ENCODE data around the gene PNMA1. TPM values are rescaled to one million over a fixed set of nuclear protein-coding genes. Genes with fewer than 3 reads are reported as not detected.

Gene PNMA1
- total RNA-seq, 1 donor from 2014 or later, result 72.0 TPM

DNA sequence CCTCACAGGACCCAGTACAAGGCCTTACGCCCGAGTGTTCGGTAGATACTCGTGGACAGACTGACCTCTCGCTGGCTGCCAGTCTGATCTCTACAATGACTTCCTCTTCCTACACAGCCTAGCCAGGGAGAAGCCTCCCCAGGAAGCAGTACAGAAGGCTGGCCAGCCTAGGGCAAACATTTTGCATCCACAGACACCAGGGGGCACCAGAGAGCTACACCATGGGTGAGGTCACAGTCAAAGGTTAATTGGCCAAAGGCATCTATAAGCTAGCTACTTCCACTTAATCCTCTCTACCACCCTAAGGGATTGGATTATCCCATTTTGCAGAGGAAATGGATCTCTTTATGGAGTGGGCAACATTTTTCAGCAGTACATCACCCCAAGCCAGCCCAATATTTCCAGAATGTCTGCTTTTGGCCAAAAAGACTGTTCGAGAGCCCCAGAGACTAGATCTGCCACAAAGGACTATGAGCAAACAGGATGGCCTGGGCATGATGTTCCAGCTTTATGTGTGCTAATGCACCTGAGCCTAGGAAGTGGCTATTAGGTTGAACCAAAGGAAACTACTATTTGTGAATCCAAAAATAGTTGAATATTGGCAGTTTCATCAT lies 14.6 kb upstream of the PNMA1 start:
- Mint-ChIP-seq H3K4me1 (ENCODE audit: low read depth) (peaks cover 53% of the 10 kb centered on the region), H3K4me3 (ENCODE audit: unreplicated experiment) (no peak overlapping the region), H3K27me3 (ENCODE audit: low read depth) (no peaks in the 10 kb centered on the region), H3K27ac (ENCODE audit: unreplicated experiment) (peak overlapping the region; percentile 25), H3K9me3 (ENCODE audit: low read depth) (no peaks in the 10 kb centered on the region), H3K36me3 (ENCODE audit: low read depth) (peaks cover 20% of the 10 kb centered on the region)
- no peak for DNase-seq (ENCODE audit: low spot score)
- TF ChIP-seq, protein P1, sequence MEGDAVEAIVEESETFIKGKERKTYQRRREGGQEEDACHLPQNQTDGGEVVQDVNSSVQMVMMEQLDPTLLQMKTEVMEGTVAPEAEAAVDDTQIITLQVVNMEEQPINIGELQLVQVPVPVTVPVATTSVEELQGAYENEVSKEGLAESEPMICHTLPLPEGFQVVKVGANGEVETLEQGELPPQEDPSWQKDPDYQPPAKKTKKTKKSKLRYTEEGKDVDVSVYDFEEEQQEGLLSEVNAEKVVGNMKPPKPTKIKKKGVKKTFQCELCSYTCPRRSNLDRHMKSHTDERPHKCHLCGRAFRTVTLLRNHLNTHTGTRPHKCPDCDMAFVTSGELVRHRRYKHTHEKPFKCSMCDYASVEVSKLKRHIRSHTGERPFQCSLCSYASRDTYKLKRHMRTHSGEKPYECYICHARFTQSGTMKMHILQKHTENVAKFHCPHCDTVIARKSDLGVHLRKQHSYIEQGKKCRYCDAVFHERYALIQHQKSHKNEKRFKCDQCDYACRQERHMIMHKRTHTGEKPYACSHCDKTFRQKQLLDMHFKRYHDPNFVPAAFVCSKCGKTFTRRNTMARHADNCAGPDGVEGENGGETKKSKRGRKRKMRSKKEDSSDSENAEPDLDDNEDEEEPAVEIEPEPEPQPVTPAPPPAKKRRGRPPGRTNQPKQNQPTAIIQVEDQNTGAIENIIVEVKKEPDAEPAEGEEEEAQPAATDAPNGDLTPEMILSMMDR (IDR thresholded peaks at IDR 0.05), result peak; percentile 97

DNA sequence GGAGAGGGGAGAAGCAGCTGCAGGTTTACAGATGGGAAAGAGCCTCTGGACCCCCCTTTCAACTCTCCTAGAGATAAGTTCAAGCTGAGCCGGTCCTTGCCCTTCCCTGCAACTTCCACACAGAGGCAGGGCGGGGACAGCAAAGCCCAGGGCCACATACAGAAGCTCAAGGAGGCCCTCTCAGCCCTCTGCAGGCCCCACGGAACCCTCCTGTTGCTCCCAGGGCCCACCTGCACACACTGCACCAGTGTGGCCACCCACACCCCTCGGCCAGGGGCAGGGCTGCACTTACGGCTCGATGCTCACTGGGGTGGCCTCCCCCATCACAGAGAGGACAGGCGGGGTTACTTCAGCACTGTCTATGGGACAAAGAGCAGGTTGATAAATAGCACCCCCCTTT lies 13.0 kb upstream of the PNMA1 start:
- Mint-ChIP-seq H3K36me3 (ENCODE audit: low read depth) (peaks cover 29% of the 10 kb centered on the region), H3K4me1 (ENCODE audit: low read depth) (peaks cover 60% of the 10 kb centered on the region), H3K27ac (ENCODE audit: unreplicated experiment) (peak overlapping the region; percentile 70)

DNA sequence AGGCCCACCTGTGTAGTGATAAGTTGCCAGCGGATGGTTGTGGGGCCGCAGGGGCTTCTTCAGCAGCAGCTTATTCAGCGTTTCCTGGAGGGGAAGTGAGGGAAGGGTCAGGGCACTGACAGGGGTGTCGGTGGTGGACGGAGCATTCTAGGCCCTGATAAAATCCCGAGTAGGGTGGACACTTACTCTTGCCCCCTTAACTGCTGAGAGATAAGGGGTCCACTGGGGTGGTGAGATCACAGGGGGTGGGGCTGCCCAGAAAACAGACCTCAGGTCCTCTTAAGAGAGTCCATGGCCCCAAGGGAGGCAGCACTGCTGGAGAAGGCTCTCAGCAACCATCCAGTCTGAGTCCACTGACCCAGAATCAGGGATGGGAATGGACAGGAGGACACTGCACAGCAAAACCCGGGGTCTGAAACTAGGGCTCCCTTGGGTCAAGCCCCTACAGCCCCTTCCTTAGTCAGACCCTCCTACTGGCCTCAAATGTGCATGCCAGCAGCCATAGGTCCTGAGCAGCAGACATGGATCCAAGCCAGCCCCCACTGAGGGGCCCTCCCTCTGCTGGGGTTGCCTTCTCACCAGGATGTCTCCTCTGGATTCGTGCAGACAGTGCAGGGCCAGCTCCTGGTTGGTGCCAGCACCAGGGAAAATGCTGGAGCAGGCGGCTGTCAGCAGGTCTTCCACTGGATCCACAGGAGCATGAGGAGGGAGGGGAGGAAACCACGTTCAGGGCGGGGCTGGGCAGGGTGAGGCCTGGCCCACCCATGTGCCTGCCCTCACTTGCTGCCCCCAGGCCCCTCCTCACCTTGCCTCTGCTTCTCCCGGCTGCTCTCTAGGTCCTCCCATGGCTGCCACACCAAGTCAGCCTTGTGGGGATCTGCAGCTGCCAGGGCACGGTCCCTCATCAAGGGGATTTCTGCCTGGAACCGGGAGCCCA lies 12.1 kb upstream of the PNMA1 start:
- peaks cover 60% of the 10 kb centered on the region for H3K4me1 Mint-ChIP-seq (ENCODE audit: low read depth)
- H3K4me3 Mint-ChIP-seq (ENCODE audit: unreplicated experiment), result no peak overlapping the region
- TF ChIP-seq, protein P1 (IDR thresholded peaks at IDR 0.05), result no peak
- peaks cover 29% of the 10 kb centered on the region for H3K36me3 Mint-ChIP-seq (ENCODE audit: low read depth)
- H3K27me3 Mint-ChIP-seq (ENCODE audit: low read depth), result no peaks in the 10 kb centered on the region
- no peaks in the 10 kb centered on the region for H3K9me3 Mint-ChIP-seq (ENCODE audit: low read depth)
- peak overlapping the region; percentile 97 for H3K27ac Mint-ChIP-seq (ENCODE audit: unreplicated experiment)
- DNase-seq (ENCODE audit: low spot score), result no peak

More for the DNA sequence above, 13.0 kb upstream of the PNMA1 start:
- TF ChIP-seq, protein P1 (IDR thresholded peaks at IDR 0.05), result no peak
- Mint-ChIP-seq H3K4me3 (ENCODE audit: unreplicated experiment) (no peak overlapping the region), H3K27me3 (ENCODE audit: low read depth) (no peaks in the 10 kb centered on the region), H3K9me3 (ENCODE audit: low read depth) (no peaks in the 10 kb centered on the region)
- DNase-seq (ENCODE audit: low spot score), result no peak

DNA sequence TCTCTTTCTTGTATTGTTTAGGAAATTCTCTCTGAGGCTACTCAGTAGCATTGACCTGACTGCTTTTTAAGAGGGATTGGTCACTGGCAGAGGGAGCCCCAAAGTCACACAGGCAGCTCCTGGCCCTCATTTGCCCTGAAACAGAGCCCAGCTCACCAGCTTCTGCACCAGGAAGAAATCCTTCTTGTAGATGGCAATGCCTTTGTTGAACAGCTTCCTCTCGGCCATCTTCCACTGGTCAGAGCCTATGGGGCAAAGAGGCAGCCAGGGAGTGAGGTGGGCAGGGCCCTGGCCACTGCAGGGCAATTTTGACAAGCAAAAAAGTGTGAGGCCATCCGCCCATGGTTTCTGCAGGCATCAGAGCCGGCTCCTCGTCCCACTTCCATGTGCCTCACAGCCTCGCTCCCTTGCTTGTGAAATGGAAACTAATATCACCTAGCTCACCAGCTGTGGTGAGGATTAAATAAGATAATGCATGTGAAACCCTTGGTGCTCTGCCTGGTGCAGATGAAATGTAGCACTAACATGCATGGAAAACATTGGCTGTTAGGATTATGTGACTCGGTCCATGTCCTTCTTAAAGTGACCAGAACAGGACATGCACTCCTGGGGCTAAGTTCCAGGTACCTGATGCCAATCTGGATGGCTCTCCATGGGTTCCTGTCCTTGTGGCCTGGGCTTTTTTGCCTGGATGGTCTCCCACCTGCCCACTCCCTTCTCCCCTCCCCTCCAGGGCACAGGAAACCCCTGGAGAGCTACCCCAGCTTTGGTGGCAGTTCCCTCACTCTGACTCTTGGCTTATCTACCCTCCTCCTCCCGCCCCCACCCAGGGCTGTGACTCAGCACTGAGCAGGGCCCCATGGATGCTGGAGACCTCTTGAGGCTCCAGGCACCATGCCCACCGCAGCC lies 11.2 kb upstream of the PNMA1 start:
- Mint-ChIP-seq H3K4me3 (ENCODE audit: unreplicated experiment) (no peak overlapping the region), H3K27me3 (ENCODE audit: low read depth) (no peaks in the 10 kb centered on the region), H3K27ac (ENCODE audit: unreplicated experiment) (peak overlapping the region; percentile 97), H3K9me3 (ENCODE audit: low read depth) (no peaks in the 10 kb centered on the region), H3K36me3 (ENCODE audit: low read depth) (peaks cover 30% of the 10 kb centered on the region), H3K4me1 (ENCODE audit: low read depth) (peaks cover 59% of the 10 kb centered on the region)
- TF ChIP-seq, protein P1 (IDR thresholded peaks at IDR 0.05), result no peak
- no peak for DNase-seq (ENCODE audit: low spot score)

GRCh38 chr14:73724696-73725095 lies 10.5 kb upstream of the PNMA1 start:
- TF ChIP-seq, protein P1 (IDR thresholded peaks at IDR 0.05), result no peak
- Mint-ChIP-seq H3K4me1 (ENCODE audit: low read depth) (peaks cover 56% of the 10 kb centered on the region), H3K4me3 (ENCODE audit: unreplicated experiment) (no peak overlapping the region), H3K27ac (ENCODE audit: unreplicated experiment) (peak overlapping the region; percentile 97), H3K27me3 (ENCODE audit: low read depth) (no peaks in the 10 kb centered on the region), H3K36me3 (ENCODE audit: low read depth) (peaks cover 32% of the 10 kb centered on the region), H3K9me3 (ENCODE audit: low read depth) (no peaks in the 10 kb centered on the region)
- DNase-seq (ENCODE audit: low spot score), result no peak

Data from chondrocyte (in vitro differentiated cells).